Activated effector memory CD4-positive, alpha-beta T cell treated with anti-CD3 and anti-CD28 coated beads, Interleukin-2, amount 50 U/mL, for 16 hours (primary cell): ENCODE results near the gene COQ10A.
"Not testable (repeated sequence)": the region's sequence is repeated elsewhere in the genome, so short reads cannot be mapped to it uniquely, and the experiment has no call there.

Experiments
- DNase-seq: peaks from one replicate; pipeline ENCODE4 v3.0.0-alpha.2; 2020

The COQ10A gene

DNA sequence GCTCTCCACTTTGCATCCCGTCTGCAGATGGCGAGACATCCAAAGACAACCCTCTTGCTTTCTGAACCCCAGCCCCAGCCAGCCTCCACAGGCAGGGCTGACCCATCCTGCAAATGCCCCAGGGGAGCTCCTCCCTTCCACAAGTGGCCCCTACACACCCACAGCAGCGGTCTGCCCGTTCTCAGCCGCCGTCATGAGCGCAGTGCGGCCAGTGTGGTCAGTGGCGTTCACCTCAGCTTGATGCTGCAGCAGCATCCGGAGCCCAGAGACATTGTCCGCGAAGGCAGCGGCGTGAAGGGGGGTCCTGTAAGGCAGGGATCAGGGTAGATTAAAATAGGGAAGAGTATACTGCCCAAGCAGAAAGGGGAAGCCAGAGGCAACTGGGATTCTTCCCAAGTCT, 22.2 kb upstream of the COQ10A start:
- no peak for DNase-seq

DNA sequence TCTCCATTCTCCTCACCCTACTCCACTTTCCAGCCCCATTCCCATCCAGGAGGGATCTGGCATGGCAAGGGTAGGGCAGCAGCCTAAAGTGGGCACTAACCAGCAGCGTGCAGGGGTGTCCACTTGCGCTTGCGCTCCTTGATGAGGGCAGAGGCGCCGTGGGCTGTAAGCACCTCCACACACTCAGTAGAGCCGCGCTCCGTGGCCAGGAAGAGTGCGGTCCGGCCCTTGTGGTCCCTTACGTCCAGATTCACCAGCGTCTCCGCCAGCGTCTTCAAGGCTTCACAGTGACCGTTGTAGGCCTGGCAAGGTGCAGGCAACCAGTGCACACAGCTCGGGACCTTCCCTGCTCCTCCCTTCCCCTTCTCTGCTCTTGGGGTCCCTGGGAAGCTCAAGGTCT, 18.8 kb upstream of the COQ10A start:
- no peak for DNase-seq

DNA sequence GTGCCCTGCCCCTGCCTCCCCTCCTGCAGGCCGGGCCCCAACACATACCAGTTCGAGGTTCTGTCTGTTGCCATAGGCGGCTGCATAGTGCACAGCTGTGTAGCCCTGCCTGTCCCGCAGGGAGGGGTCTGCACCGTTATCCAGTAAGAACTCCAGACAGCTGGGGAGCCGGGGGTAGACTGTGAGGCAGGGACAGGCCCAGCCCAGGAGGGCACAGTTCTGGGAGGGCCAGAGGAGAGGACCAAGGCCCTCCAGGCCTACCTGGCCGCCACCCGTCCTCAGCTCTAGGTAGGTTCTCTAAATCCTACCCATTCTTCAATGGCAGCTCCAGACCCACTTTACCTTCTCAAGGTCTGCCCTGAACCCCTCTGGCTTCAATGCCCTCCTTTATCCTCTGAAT, 18.0 kb upstream of the COQ10A start:
- DNase-seq: no peak

DNA sequence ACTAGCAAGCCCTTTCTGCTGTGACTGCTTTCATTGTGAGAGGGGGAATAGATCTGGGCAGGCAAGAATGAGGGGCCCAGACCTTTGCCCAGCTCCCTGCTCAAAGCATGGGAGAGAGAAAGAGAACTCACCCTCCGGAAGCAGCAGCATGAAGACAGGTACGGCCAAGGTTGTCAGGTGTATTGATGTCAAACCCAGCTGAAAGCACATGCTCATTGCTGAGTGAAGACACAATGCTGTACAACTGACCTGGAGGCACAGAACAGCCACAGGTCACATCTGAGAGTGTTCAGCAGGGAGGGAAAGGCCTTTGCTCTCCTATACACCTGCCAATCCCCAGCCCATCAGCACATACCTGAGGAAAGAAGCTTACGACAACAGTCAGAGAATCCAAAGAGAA, 14.1 kb upstream of the COQ10A start:
- no peak for DNase-seq

DNA sequence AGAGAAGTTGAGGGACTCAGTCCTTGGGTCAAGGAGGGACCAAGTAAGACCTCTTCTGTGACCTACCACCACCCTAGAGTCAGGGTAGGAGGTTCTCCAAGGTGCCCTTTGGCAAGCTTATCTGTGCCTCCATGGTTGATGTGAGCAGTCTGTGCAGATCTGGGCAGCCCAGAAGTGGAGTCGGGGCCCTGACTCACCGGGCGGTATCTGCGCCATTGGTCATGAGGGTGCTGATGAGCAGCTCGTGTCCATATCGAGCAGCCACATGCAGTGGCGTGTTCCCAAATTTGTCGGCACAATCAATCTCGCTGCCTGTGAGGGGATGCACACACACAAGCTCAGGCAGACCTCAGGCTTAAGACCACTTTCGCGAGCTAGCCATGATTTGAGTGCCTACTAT, 13.7 kb upstream of the COQ10A start:
- no peak for DNase-seq

DNA sequence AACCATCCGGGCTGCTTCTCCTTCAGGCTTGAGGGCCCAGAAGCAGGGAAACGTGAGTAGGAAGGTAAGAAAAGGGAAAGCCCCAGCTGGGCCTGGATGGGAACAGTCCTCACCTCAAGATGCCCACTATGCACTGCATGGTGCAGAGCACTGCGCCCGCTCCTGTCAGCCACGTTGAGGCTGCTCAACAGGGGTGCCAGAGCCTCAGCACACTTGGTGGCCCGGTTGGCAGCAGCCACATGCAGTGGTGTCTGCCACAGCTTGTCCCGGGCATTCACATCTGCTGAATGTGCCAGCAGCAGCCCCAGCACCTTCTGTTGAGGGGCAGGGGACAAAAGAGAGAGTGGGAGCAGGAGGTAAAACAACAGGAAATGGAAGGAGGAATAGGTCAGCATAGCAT, 11.1 kb upstream of the COQ10A start:
- no peak for DNase-seq

DNA sequence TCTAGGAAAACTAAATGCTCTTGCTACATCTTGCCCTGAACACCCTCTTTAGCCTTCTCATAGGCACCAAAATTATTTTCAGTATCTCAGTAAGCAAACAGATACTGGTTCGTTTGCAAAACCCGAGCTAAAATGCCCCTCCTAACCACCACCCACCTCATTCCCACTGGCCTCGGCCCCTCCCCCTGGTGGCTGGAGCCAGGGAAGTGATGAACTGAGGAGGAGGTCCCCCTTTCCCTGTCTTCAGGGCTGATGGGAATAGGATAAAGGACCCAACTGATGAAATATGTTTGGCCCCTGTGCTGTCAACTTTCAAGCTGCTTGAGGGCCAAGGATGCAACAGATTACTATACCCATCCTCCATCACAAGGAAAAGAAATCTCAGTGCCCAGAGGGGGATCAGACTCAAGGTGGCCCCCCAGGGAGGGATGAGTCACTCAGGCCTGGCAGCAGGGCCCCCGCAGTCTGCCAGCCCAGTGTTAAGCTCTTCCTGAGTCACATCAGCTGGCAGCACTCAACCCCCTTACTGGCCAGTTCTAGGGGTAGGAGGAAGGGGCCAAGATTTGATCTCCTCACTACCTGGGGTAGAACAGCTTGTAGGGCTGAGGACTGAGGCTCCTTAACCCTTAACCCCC, 10.3 kb upstream of the COQ10A start:
- DNase-seq: no peak

DNA sequence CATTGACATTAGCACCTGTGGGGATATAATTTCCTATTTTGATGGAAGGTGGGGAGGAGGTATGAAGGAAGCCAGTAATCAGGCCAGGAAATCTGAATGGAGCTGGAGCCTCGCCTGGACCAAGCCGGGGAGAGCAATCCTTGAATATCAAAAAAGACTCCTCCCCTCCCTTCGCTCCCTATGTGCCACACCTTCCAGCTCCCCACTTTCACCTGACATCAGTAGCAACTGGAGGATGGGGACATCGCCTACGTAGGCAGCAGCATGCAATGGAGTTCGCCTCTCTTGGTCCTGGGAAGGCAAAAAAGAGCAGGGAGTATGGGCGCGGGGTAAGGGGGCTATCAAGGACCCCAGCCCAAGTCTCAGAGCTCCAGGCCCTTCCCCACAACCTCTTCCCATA, 9.7 kb upstream of the COQ10A start:
- DNase-seq: no peak

DNA sequence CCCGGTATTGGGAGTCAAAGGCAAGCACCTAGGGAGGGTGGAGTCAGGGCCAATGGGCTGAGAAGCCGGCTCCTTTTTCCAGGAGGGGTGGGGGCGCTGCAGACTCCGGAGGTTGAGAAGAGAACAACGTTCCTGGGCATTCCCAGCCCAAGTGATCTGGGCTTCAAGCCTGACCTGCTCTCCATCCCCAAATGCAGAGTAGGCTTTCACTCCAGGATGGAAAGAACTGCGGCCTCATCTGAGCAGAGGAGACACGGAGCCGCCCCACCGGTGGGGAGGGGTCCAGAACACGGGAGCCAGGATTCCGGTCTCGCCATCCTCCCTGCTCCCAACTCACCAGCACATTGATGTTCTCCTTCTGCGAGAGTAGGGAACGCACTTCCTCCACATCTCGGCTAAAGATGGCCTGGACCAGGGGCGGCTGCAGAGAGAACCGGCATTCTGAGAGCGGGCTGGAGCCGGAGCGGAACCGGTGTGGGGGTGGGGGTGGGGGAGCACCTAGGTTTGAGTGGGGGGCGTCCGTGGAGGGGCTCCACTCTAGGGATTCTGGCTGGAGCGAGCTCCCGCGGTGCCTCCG, 9.2 kb upstream of the COQ10A start:
- DNase-seq: no peak

DNA sequence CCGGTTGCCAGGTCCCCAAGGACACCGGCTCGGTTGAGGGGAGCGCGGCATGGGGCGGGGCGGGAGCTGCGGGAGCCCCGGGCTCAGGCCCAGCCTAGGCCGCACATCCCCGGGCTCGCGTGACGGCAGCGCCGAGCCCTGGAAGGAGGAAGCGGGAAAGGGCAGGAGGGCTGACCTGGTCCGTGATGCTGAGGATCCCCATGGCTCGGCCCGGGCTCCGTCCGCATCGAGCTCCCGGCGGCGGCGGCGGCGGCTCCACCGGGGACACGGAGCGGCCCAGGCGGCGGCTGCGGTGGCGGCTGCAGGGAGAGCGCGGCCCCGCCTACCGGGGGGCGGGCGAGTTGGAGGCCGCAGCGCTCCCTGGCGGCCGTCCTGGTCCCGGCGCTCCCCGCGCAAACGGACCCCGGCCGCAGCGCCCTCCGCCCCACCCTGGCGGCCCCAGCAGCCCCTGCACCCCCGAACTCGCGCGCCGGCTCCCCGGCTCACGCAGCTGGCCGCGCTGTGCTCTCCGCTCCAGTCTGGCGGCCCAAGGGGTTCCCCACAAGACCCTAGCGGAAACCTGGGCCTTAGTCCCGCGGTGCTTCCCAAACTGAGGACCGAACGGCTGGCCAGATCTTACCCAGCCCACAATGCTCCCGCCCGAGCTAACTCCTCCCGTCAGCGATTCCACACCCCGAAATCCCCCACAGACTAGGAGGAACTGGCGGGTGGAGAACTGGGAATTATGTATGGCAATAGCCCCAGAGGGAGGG, 8.5 kb upstream of the COQ10A start, which contains the start of gene ANKRD52:
Gene ANKRD52 (minus strand): TSS at position 317 of the 752 bp plus-strand sequence. CDS start 115 bp downstream, at position 202.
- DNase-seq: peak; percentile 93

DNA sequence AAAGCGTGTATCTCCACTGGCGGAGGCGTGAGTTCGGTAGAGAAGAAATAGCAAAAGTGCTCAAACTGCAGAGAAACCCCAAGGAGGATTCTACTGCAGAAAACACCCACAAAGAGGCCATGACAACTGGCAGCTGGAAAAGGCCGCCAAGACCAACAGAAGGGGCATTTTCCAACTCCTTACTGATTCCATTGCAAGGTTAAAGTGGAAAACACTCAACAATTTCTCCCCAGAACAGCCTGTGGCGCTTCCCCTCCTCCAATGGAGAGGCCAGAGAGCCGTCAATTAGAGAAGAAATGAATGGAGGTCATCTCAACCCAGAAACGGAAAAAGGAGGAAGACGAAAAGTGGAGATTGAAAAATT, 7.9 kb upstream of the COQ10A start:
- DNase-seq: no peak

DNA sequence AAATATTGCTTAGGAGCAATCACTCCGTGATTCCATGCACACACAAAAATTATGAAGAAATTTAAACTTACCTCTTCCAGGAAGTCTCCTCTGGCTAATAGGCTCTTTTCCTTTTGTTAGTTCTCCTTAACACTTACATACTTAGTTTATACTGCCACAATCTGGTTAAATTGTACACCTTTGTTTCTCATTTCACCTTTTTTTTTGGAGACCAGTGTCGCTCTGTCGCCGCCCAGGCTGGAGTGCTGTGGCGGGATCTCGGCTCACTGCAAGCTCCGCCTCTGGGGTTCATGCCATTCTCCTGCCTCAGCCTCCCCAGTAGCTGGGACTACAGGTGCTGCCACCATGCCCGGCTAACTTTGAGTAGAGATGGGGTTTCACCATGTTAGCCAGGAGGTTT, 6.4 kb upstream of the COQ10A start:
- DNase-seq: no peak

DNA sequence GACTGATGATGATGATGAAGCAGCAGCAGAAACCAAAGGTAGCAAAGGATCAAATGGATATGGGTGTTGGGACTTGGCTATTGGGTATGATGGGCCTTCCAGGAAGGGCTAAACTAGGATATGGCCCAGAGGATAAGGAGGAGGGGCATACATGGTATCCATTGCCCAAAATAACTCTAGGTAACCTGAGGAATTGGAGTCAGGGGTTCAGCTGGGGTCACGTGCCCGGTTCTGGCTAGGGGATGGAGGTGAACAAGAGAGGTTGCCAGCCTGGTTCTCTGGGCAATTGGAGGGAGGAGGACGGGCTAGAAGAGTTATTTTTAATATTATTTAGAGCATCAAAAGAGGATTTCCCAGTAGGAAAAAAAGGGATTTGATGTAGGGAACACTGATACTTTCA, 5.8 kb upstream of the COQ10A start:
- no peak for DNase-seq

DNA sequence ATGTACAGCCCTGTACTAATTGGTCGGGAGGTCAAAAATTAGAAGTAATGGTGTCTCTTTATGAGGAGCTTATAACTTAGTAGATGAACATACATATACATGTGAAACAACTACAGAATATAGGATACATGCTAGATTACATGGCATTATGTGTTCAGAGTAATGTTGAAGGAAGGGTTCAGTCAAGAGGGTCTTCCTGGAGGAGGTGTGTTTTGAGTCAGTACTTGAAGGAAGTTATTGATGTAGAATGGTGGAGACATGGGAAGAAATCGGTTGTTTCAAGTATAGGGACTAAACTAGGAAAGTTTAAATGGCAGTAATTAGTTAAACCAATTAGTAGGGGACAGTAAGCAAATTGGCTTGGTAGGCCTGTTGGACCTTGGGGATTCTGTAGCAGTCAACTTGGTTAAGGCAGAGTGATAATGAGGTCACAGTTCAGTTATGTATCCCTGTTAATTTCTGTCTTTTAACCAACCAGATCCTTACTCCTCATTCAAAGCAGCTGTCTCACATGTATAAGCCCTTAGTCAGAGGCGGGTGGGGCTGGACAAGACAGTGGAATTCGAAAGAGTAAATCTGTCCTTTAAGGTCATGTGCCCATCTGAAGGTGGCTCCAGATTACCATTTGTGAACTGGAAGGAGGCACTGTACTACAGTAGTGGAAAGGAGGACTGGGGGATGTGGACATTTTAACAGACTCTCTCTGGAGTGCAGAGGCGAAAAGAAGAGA, 5.1 kb upstream of the COQ10A start:
- no peak for DNase-seq

DNA sequence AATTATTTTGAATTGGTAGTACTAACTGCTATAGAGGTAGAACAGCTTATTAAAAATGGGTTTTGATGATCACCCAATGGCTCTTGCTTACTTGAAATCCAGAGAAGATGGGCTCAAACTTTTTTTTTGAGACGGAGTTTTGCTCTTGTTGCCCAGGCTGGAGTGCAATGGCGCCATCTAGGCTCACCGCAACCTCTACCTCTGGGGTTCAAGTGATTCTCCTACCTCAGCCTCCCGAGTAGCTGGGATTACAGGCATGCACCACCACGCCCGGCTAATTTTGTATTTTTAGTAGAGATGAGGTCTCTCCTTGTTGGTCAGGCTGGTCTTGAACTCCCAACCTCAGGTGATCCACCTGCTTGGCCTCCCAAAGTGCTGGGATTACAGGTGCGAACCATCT, 3.8 kb upstream of the COQ10A start:
- DNase-seq: not testable (repeated sequence)

DNA sequence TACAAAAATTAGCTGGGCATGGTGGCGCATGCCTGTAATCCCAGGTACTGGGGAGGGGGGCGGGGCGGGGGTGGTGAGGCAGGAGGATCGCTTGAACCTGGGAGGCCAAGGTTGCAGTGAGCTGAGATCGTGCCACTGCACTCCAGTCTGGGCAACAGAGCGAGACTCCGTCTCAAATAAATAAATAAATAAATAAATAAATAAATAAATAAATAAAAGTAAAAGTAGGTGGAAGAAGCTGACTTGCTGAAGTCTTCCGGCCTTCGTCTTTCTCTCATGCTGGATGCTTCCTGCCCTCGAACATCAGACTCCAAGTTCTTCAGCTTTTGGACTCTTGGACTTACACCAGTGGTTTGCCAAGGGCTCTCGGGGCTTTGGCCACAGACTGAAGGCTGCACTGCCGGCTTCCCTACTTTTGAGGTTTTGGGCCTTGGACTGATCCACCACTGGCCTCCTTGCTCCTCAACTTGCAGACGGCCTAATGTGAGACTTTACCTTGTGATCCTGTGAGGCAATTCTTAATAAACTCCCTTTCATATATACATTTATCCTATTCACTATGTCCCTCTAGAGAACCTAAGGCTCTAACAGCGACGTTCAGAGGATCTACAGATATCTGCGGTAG, 562 bp upstream of the COQ10A start:
- DNase-seq: not testable (repeated sequence)

DNA sequence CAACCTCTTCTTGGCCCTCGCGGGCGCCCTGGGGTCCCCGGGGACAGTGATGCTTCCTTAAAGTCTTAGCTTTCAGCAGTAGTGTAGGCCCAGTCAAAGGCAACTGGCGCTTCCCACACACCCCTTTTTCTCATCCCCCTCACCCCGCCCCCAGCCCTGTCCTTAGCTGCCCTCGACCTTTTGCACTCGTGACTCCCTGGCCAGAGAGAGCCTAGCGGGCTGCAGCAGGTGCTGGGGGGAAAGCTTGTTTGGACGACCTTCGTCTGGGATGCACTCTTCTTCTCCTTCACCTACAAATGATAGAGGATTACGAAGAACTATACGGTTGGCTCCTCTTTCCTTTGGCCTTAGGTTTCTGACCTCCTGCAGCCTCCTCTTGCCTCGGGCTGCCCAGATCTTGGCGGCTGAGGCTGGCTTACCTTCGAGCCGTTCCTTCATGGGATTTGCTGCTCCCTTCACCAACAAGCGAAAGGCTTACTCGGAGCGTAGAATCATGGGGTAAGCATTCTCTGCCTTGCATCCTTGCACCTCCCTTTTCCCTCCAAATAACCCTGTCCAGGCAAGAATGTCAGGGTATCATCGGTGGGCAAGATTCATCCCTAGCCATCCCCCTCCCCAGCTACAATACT, 815 bp downstream of the COQ10A start:
- DNase-seq: no peak

DNA sequence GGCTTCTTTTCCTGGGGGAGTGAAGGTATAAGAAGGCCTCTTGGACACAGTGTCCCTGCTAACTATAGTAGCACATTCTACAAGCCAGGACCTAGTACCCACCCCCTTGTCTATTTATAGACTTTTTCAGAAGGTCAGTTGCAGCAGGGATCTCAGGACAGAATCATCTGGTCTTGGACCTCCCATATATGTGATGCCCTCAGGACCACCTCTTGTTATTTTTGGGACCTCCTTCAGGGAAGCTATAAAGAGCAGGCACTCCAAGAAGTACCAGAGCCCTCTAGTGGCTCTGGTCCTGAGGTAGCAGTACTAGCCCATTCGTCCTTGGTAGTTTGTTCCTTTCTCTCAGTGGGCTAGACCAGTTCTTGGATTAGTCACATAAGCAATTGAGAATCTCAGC, 4.3 kb downstream of the COQ10A start:
- DNase-seq: no peak

DNA sequence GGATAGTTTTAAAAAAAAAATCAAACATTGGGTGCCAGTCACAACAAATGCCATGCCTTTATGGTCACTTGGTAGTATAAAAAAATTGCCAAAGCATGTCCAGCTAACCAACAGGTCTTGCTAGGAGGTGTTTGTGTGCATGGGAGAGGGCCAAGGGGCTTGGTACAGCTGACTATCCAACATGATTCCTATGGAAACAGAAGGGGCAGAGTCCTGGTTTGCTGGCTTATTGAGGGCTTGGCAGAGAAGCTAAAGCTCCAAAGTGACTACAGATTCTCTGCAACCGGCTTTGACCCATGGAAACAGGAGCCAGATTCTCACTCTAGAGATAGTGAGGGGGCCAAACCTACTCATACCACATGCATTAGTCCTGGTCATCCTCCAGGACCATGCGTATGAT, 5.7 kb downstream of the COQ10A start:
- DNase-seq: not testable (repeated sequence)

DNA sequence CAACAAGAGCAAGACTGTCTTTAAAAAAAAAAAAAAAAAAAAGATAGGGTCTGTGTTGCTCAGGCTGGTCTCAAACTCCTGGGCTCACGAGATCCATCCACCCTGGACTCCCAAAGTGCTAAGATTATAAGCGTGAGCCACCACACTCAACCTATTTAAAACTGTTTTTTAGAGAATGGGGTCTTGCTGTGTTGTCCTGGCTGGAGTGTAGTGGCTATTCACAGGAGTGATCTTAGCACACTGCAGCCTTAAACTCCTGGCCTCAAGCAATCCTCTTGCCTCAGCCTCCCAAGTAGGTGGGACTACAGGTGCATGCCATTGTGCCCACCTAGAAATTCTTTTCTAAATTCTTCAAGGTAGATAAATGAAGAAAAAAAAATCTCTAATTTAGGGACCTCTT, 7.6 kb downstream of the COQ10A start:
- DNase-seq: no peak

DNA sequence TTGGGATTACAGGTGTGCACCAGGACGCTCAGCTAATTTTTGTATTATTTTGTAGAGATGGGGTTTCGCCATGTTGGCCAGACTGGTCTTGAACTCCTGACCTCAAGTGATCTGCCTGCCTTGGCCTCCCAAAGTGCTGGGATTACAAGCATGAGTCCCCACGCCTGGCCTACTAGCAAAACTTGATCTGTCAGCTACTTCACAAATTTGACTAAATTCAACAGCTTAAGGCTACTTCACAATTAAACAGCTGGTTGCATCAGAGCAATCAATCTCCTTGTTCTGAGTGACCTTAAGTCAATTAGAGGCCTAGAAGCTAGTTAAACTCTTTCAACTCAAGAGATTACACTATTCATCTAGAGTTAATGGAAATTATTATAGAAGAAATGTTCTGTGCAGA, 12.2 kb downstream of the COQ10A start:
- no peak for DNase-seq

DNA sequence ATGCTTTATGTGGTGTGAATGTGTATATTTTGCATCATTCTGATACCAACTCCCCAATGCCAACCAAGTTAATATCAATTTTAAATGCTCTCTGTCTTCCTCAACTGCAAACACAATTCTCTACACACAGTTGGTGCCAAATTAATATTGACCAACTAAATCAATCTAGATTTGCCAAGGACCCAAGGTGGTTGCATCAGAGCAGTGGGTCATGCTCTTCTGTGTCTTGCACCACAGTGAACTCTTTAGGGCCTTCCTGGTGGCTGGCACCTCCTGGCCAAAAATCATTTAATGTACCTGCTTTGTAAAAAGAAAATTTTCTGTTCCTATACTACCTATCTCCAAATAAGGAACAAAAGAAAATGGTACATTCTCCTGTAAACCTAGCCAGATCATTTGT, 14.1 kb downstream of the COQ10A start:
- DNase-seq: no peak

DNA sequence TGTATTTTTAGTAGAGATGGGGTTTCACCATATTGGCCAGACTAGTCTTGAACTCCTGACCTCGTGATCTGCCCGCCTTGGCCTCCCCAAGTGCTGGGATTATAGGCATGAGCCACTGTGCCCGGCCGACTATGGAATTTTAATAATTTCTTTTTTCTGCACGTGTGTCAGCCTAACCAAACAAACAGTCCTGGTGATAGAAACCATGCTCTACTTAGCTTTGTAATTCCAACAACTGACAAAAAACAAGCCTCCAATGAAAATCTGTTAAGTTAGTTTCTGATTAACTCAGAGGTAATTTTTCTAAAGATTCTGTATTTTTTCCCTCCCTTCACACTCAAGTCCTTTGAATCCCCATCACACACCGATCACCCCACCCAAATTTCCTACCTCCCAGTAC, 15.3 kb downstream of the COQ10A start:
- DNase-seq: no peak
